Esophagus squamous epithelium (tissue), 5 donors: ENCODE data around the gene HYCC2. TPM values are rescaled to one million over a fixed set of nuclear protein-coding genes. Genes with fewer than 3 reads are reported as not detected.

Experiments
- DNase-seq: peaks from one replicate; lab custom pipeline; 2025; lab: John Stamatoyannopoulos, UW
- H3K27ac ChIP-seq, 4 donors: fragments of 200-600 bp; sonication (generic); one replicate each; pipeline ENCODE4 v1.5.1; 2016 to 2019; ENCODE audit warnings: mild to moderate bottlenecking in 1 of 4
- H3K27me3 ChIP-seq, 4 donors: fragments of 200-600 bp; sonication (generic); 1 replicate in 3 of 4; 2 replicates in 1 of 4; pipeline versions ENCODE4 v1.5.1 to v1.6.0; 2017 to 2021; ENCODE audit warnings: antibody characterized with exemption in 1 of 4
- H3K36me3 ChIP-seq, 3 donors: fragments of 200-600 bp; sonication (generic); one replicate each; pipeline ENCODE4 v1.5.1; 2016 to 2019
- H3K4me1 ChIP-seq, 3 donors: fragments of 200-600 bp; sonication (generic); one replicate each; pipeline ENCODE4 v1.5.1; 2017 to 2019
- H3K4me3 ChIP-seq, 4 donors: fragments of 200-600 bp; sonication (generic); 1 replicate in 3 of 4; 2 replicates in 1 of 4; pipeline ENCODE4 v1.5.1; 2016 to 2019; ENCODE audit warnings: mild to moderate bottlenecking in 2 of 4, moderate library complexity in 1 of 4
- H3K9me3 ChIP-seq, 3 donors: fragments of 200-600 bp; sonication (generic); one replicate each; pipeline ENCODE4 v1.5.1; 2016 to 2019
- POLR2A ChIP-seq, 4 donors: fragments of 450-650 bp; IDR thresholded peaks; one replicate each; pipeline ENCODE4 v1.6.1; 2017; ENCODE audit warnings: antibody characterized with exemption in 4 of 4, mild to moderate bottlenecking in 4 of 4, moderate library complexity in 3 of 4
- intact Hi-C: fragments of 100-400 bp; cut with DNase I; formaldehyde crosslinking; loops from one replicate; pipeline ENCODE4 v1.15.0; 2022
- small RNA-seq, 4 donors: library from RNA; depleted of rRNA; stranded (forward); fragments of <200 nt; gene quantifications; one replicate each; pipeline ENCODE3, GENCODE V24; 2016
- total RNA-seq, 4 donors: library from RNA; depleted of rRNA; stranded (reverse); fragments of >200 nt; gene quantifications; one replicate each; pipeline ENCODE4 v1.1.0, GENCODE V29; 2016
- TF ChIP-seq, protein P1 (sequence below), 6 experiments: fragments of 450-650 bp in 4 of 6; fragments of 200-600 bp in 2 of 6; sonication (generic) in 2 of 6; IDR thresholded peaks; one replicate each; pipeline ENCODE4 v1.5.1; 2016 to 2019; ENCODE audit warnings: antibody characterized with exemption in 6 of 6, mild to moderate bottlenecking in 4 of 6, moderate library complexity in 4 of 6
- donor health status: DM: yes; HTN: yes; CAD: no.

Gene HYCC2
- total RNA-seq, 4 donors from 2014 or later = 9.1 to 20.7 (median 11.2) TPM

DNA sequence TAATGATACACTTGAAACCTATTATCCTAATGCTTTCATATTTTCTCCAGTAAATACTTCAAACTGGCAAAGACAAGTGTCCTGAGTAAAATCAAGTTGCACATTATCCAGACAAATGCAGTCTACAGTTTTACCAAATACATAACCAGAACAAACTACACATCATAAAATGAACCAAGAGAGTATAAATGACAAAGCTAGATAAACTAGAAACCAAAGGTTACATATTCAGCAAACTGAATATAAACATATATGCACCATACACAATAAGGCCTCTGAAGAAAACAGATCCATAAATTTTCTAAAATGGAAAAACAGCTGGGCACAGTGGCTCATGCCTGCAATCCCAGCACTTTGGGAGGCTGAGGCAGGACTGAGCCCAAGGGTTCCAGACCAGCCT lies 47.0 kb downstream of the HYCC2 start:
- intact Hi-C loops = no loop called here
- no peak for DNase-seq
- H3K27ac ChIP-seq = no peak overlapping the region

DNA sequence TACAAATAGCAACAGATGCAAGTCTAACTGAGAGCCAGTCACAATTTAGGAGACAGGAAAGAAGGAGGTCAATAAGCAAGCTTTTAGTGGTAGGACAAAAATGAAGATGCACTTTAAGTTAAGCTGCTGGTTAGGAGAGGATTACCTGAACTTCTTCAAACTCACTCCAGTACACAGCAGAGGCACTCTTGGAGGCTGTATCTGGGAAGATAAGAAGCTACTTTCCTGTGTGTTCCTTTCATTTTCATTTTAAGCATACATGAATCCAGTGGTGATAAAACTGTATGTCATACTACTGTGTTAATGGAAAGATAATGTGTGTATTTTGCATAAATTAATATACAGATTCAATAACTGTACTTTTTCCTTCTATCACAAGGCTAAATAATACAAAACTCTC lies 49.6 kb downstream of the HYCC2 start:
- H3K4me3 ChIP-seq = no peak overlapping the region
- no peak overlapping the region for H3K27ac ChIP-seq
- DNase-seq = no peak
- no peaks in the 10 kb centered on the region for H3K9me3 ChIP-seq
- H3K4me1 ChIP-seq = no peaks in the 10 kb centered on the region
- no peaks in the 10 kb centered on the region for H3K27me3 ChIP-seq
- TF ChIP-seq, protein P1, sequence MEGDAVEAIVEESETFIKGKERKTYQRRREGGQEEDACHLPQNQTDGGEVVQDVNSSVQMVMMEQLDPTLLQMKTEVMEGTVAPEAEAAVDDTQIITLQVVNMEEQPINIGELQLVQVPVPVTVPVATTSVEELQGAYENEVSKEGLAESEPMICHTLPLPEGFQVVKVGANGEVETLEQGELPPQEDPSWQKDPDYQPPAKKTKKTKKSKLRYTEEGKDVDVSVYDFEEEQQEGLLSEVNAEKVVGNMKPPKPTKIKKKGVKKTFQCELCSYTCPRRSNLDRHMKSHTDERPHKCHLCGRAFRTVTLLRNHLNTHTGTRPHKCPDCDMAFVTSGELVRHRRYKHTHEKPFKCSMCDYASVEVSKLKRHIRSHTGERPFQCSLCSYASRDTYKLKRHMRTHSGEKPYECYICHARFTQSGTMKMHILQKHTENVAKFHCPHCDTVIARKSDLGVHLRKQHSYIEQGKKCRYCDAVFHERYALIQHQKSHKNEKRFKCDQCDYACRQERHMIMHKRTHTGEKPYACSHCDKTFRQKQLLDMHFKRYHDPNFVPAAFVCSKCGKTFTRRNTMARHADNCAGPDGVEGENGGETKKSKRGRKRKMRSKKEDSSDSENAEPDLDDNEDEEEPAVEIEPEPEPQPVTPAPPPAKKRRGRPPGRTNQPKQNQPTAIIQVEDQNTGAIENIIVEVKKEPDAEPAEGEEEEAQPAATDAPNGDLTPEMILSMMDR (IDR thresholded peaks at IDR 0.05) = no peak
- TF ChIP-seq POLR2A (IDR thresholded peaks at IDR 0.05) = no peak
- intact Hi-C loops = no loop called here
- H3K36me3 ChIP-seq = peaks cover 0 to 53% (median 0%) of the 10 kb centered on the region in 3 donors

More for the DNA sequence above, 47.0 kb downstream of the HYCC2 start:
- TF ChIP-seq, protein P1 (IDR thresholded peaks at IDR 0.05) = no peak
- TF ChIP-seq POLR2A (IDR thresholded peaks at IDR 0.05) = no peak
- H3K36me3 ChIP-seq = peaks cover 0 to 48% (median 0%) of the 10 kb centered on the region in 3 donors
- no peaks in the 10 kb centered on the region for H3K27me3 ChIP-seq
- H3K9me3 ChIP-seq = no peaks in the 10 kb centered on the region
- no peaks in the 10 kb centered on the region for H3K4me1 ChIP-seq
- no peak overlapping the region for H3K4me3 ChIP-seq

Small RNAs within 50 kb of the gene (small RNA-seq; reads per million reads assigned to genes)
- 0 reads per million in 4 donors for gene RNU6-1206P

Other genes with a start within 250 kb of the HYCC2 start
- gene CLK1, start 207.0 kb downstream of the HYCC2 start, total RNA-seq = 100 to 1,000 TPM in 1 of 4 donors, 10 to 100 TPM in 3; 59.4 to 161 (median 74.7) TPM
- 10 to 100 TPM; 10.2 to 31.5 (median 12.8) TPM for gene PPIL3, start 182.6 kb downstream of the HYCC2 start, total RNA-seq
- gene NIF3L1, start 182.3 kb downstream of the HYCC2 start, total RNA-seq = 10 to 100 TPM; 13.5 to 24.0 (median 19.2) TPM
- 10 to 100 TPM in 3 of 4 donors, 1 to 10 TPM in 1; 6.2 to 22.5 (median 12.9) TPM for gene ORC2, start 108.0 kb downstream of the HYCC2 start, total RNA-seq
- 100 to 1,000 TPM in 1 of 4 donors, 10 to 100 TPM in 3; 63.6 to 111 (median 77.3) TPM for gene NDUFB3, start 330 bp upstream of the HYCC2 start, total RNA-seq
- 100 to 1,000 TPM in 2 of 4 donors, 10 to 100 TPM in 2; 71.9 to 132 (median 114) TPM for gene CFLAR, start 44.5 kb upstream of the HYCC2 start, total RNA-seq
- 10 to 100 TPM in 3 of 4 donors, 1 to 10 TPM in 1; 9.0 to 22.0 (median 15.0) TPM for gene CASP10, start 111.5 kb upstream of the HYCC2 start, total RNA-seq
- gene CASP8, start 188.9 kb upstream of the HYCC2 start, total RNA-seq = 10 to 100 TPM; 13.8 to 28.2 (median 22.8) TPM